Left ventricle myocardium inferior (tissue), 1 donor: Measurements from ENCODE around the gene CACNA1G. TPM values are rescaled to one million over a fixed set of nuclear protein-coding genes. Genes with fewer than 3 reads are reported as not detected.

ENCODE experiments used
- DNase-seq: peaks from one replicate; pipeline ENCODE4 v3.0.0-alpha.2; 2020
- H3K27ac ChIP-seq: fragments of 200-600 bp; replicated peaks from 2 replicates; pipeline ENCODE4 v1.8.0; 2021
- H3K27me3 ChIP-seq: fragments of 200-600 bp; 2 replicates; pipeline ENCODE4 v1.8.0; 2021; ENCODE audit warnings: low read depth
- H3K36me3 ChIP-seq: fragments of 200-600 bp; 2 replicates; pipeline ENCODE4 v1.8.0; 2021
- H3K4me1 ChIP-seq: fragments of 200-600 bp; 2 replicates; pipeline ENCODE4 v1.8.0; 2021
- H3K4me3 ChIP-seq: fragments of 200-600 bp; 2 replicates; pipeline ENCODE4 v1.8.0; 2021; ENCODE audit warnings: mild to moderate bottlenecking, moderate library complexity
- H3K9me3 ChIP-seq: fragments of 200-600 bp; replicated peaks from 2 replicates; pipeline ENCODE4 v1.8.0; 2021
- CTCF ChIP-seq: fragments of 200-600 bp; IDR thresholded peaks from 2 replicates; pipeline ENCODE4 v1.8.0; 2021; ENCODE audit warnings: antibody characterized with exemption, mild to moderate bottlenecking, borderline replicate concordance
- intact Hi-C: fragments of 100-400 bp; cut with micrococcal nuclease; formaldehyde crosslinking; loops from one replicate; pipeline ENCODE4 v1.11.0; 2022
- total RNA-seq: library from RNA; stranded (reverse); fragmentation: NEBNext Ultra II Directional; extraction: Animal tissue kit (Norgen Biotek cat#: 25700); gene quantifications from one replicate; pipeline ENCODE4 v1.2.1, GENCODE V29; 2021
- donor health status: DM: no; HTN: yes; CAD: no; lungs with severe emphysema.

The CACNA1G gene
- total RNA-seq, 1 donor from 2014 or later, result 0.58 TPM

DNA sequence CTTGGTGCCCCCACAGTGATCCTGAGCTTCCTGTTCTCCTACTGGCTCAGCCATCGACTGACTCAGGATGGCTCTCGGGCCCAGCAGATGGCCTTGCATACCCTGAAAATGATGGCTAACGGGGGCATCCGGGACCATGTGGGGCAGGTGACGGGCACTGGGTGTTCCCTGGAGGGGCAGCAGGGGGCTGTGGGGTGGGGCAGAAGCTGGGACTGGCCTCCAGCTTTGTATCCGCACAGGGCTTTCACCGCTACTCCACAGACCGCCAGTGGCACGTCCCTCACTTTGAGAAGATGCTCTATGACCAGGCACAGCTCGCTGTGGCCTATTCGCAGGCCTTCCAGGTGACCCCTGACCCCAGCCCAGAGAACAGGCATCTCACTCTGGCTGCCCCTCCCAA is 10.5 kb upstream of the CACNA1G start:
- intact Hi-C loops, result loop anchor here (5.0 to 10.0 kb wide), 4 partner anchors 65 to 295 kb away; no protein-coding TSS in a partner anchor
- Histone ChIP-seq H3K36me3 (peaks cover 5% of the 10 kb centered on the region), H3K27ac (no peak overlapping the region), H3K27me3 (no peaks in the 10 kb centered on the region), H3K4me3 (no peak overlapping the region), H3K4me1 (peaks cover 26% of the 10 kb centered on the region), H3K9me3 (no peaks in the 10 kb centered on the region)
- no peak for DNase-seq
- TF ChIP-seq CTCF, result no peak

DNA sequence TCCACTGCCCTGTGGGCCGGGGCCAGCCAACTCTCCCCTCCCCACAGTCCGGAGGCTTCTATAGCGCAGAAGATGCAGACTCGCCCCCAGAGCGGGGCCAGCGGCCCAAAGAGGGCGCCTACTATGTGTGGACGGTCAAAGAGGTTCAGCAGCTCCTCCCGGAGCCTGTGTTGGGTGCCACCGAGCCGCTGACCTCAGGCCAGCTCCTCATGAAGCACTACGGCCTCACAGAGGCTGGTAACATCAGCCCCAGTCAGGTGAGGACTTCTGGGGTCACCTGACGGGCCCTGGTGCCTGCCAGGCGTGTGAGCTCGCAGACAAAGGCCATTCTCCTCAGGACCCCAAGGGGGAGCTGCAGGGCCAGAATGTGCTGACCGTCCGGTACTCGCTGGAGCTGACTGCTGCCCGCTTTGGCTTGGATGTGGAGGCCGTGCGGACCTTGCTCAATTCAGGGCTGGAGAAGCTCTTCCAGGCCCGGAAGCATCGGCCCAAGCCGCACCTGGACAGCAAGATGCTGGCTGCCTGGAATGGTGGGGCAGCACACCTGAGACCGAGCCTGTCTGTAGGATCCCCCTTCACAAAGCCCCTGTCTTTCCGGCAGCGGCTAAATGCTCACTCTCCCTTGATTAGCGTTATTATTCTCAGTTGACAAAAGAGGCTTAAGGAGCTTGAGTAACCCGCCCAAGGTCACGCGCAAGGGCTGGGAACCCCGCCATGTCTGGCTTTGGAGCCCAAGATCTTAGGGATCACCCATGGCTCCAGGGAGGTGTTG is 9.7 kb upstream of the CACNA1G start:
- peak; percentile 91 for TF ChIP-seq CTCF
- DNase-seq, result peak; percentile 79
- no peaks in the 10 kb centered on the region for H3K27me3 ChIP-seq
- H3K4me1 ChIP-seq, result peaks cover 26% of the 10 kb centered on the region
- H3K36me3 ChIP-seq, result peaks cover 13% of the 10 kb centered on the region
- intact Hi-C loops, result loop anchor here (5.0 to 10.0 kb wide), 2 partner anchors 76 to 144 kb away; no protein-coding TSS in a partner anchor
- H3K9me3 ChIP-seq, result no peaks in the 10 kb centered on the region
- H3K4me3 ChIP-seq, result no peak overlapping the region
- H3K27ac ChIP-seq, result peak overlapping the region; percentile 32

- TF ChIP-seq CTCF, result no peak
- no peak overlapping the region for H3K27ac ChIP-seq
- H3K36me3 ChIP-seq, result peaks cover 16% of the 10 kb centered on the region
- H3K9me3 ChIP-seq, result no peaks in the 10 kb centered on the region
- no peak overlapping the region for H3K4me3 ChIP-seq
- H3K27me3 ChIP-seq, result peaks cover 3% of the 10 kb centered on the region
- intact Hi-C loops, result loop anchor here (5.0 to 10.0 kb wide), 2 partner anchors 76 to 143 kb away; no protein-coding TSS in a partner anchor
- peaks cover 24% of the 10 kb centered on the region for H3K4me1 ChIP-seq
- DNase-seq, result no peak
These were observed 9.1 kb upstream of the CACNA1G start for GRCh38 chr17:50551433-50551815.

DNA sequence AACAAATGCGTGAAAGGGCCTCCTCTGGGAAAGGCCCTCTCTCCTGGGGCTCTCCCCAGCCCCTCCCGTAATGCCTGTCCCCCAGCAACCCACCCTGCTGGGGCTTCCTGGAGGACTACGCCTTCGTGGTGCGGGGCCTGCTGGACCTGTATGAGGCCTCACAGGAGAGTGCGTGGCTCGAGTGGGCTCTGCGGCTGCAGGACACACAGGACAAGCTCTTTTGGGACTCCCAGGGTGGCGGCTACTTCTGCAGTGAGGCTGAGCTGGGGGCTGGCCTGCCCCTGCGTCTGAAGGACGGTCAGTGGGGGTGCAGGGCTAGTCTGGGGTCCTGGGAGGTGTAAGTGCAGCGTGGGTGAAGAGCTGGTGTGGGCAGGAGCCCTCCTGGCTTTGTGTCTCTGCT is 8.6 kb upstream of the CACNA1G start:
- Histone ChIP-seq H3K4me1 (peaks cover 19% of the 10 kb centered on the region), H3K36me3 (peaks cover 16% of the 10 kb centered on the region), H3K4me3 (no peak overlapping the region), H3K27me3 (peaks cover 4% of the 10 kb centered on the region), H3K27ac (no peak overlapping the region), H3K9me3 (no peaks in the 10 kb centered on the region)
- intact Hi-C loops, result loop anchor here (5.0 to 10.0 kb wide), 2 partner anchors 75 to 143 kb away; no protein-coding TSS in a partner anchor
- DNase-seq, result no peak
- no peak for TF ChIP-seq CTCF

DNA sequence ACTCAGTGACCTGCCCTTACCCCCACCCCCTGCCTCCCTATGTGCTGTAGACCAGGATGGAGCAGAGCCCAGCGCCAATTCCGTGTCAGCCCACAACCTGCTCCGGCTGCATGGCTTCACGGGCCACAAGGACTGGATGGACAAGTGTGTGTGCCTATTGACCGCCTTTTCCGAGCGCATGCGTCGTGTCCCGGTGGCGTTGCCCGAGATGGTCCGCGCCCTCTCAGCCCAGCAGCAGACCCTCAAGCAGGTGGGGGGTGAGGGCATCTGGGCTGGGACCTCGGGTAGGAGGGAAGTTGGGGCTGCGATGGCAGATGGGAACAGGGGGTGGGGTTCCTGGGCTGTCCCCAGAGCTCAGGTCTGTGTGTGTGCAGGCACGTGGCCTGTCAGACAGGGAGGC is 6.3 kb upstream of the CACNA1G start:
- no peak overlapping the region for H3K27ac ChIP-seq
- intact Hi-C loops, result loop anchor here (5.0 to 10.0 kb wide), 2 partner anchors 73 to 141 kb away; no protein-coding TSS in a partner anchor
- peaks cover 27% of the 10 kb centered on the region for H3K27me3 ChIP-seq
- H3K4me1 ChIP-seq, result peaks cover 14% of the 10 kb centered on the region
- H3K9me3 ChIP-seq, result no peaks in the 10 kb centered on the region
- H3K36me3 ChIP-seq, result peaks cover 15% of the 10 kb centered on the region
- no peak overlapping the region for H3K4me3 ChIP-seq
- DNase-seq, result no peak
- no peak for TF ChIP-seq CTCF
